SK-N-SH (cell line): ENCODE data around the gene SAYSD1. TPM values are rescaled to one million over a fixed set of nuclear protein-coding genes. Genes with fewer than 3 reads are reported as not detected.

Experiments
- CTCF ChIA-PET: fragments of 300-600, 350-600 bp; formaldehyde crosslinking; extraction: SDS; loops from one replicate; lab custom pipeline; 2021; lab: Yijun Ruan, JAX
- POLR2A ChIA-PET: fragments of 350-600 bp; sonication (Branson Sonifier 250); formaldehyde crosslinking; extraction: SDS; loops from one replicate; lab custom pipeline; 2020; ENCODE audit warnings: antibody characterized with exemption, inconsistent platforms; lab: Yijun Ruan, JAX
- DNase-seq: peaks from one replicate; pipeline ENCODE4 v3.0.0; 2012
- H2AFZ ChIP-seq: fragments of 200-600 bp; sonication (generic); 2 replicates; pipeline ENCODE4 v1.8.1; 2016; ENCODE audit warnings: antibody characterized with exemption, mild to moderate bottlenecking, low read depth
- H3F3A ChIP-seq: fragments of 200-600 bp; sonication (generic); replicated peaks from 2 replicates; pipeline ENCODE3; 2016; ENCODE audit warnings: antibody characterized with exemption, mild to moderate bottlenecking; ENCODE audit not compliant: insufficient read depth
- H3K27ac ChIP-seq, 2 experiments: fragments of 200-500 bp in 1 of 2; fragments of 200-600 bp in 1 of 2; sonication (Bioruptor generic) in 1 of 2; sonication (generic), shearing (Covaris generic) in 1 of 2; 2 replicates each; pipeline versions ENCODE4 v1.5.1 to v1.6.1; 2014 to 2016; ENCODE audit warnings: low read depth in 2 of 2, inconsistent platforms in 1 of 2, low read length in 1 of 2, mild to moderate bottlenecking in 1 of 2, mixed read lengths in 1 of 2
- H3K27me3 ChIP-seq: fragments of 200-600 bp; sonication (generic), shearing (Covaris generic); 2 replicates; pipeline ENCODE4 v1.6.1; 2016; ENCODE audit warnings: mixed run types; ENCODE audit not compliant: insufficient read depth
- H3K36me3 ChIP-seq, 2 experiments: fragments of 200-500 bp in 1 of 2; fragments of 200-600 bp in 1 of 2; sonication (Bioruptor generic) in 1 of 2; sonication (generic) in 1 of 2; replicated peaks in 1 of 2; 2 replicates each; pipeline versions ENCODE3 to v1.5.1; 2014 to 2016; ENCODE audit warnings: low read length in 1 of 2, mild to moderate bottlenecking in 1 of 2; ENCODE audit not compliant: insufficient read depth in 2 of 2, control insufficient read depth in 1 of 2
- H3K4me1 ChIP-seq, 2 experiments: fragments of 200-500 bp in 1 of 2; fragments of 200-600 bp in 1 of 2; sonication (Bioruptor generic) in 1 of 2; sonication (generic), shearing (Covaris generic) in 1 of 2; 2 replicates each; pipeline versions ENCODE4 v1.5.1 to v1.6.1; 2014 to 2016; ENCODE audit warnings: low read depth in 1 of 2, low read length in 1 of 2, mixed run types in 1 of 2; ENCODE audit not compliant: insufficient read depth in 2 of 2, control insufficient read depth in 1 of 2
- H3K4me2 ChIP-seq: fragments of 200-600 bp; sonication (generic), shearing (Covaris generic); 2 replicates; pipeline ENCODE4 v1.6.1; 2017; ENCODE audit warnings: mixed run types
- H3K4me3 ChIP-seq, 2 experiments: fragments of 200-500 bp in 1 of 2; fragments of 200-600 bp in 1 of 2; sonication (Bioruptor generic) in 1 of 2; sonication (generic), shearing (Covaris generic) in 1 of 2; 2 replicates each; pipeline versions ENCODE4 v1.5.1 to v1.8.1; 2014 to 2016; ENCODE audit warnings: low read depth in 2 of 2, inconsistent platforms in 1 of 2, low read length in 1 of 2, mild to moderate bottlenecking in 1 of 2, mixed read lengths in 1 of 2, moderate library complexity in 1 of 2
- H3K79me2 ChIP-seq: fragments of 200-600 bp; sonication (generic); 2 replicates; pipeline ENCODE4 v1.8.1; 2017; ENCODE audit warnings: mild to moderate bottlenecking; ENCODE audit not compliant: insufficient read depth
- H3K9ac ChIP-seq: fragments of 200-600 bp; sonication (generic); 2 replicates; pipeline ENCODE4 v1.6.1; 2017; ENCODE audit warnings: mixed run types
- H3K9me2 ChIP-seq: fragments of 200-600 bp; sonication (generic); 2 replicates; pipeline ENCODE4 v1.6.1; 2017; ENCODE audit warnings: mixed run types
- H3K9me3 ChIP-seq: fragments of 200-600 bp; sonication (generic); 2 replicates; pipeline ENCODE4 v1.6.1; 2017; ENCODE audit warnings: mixed run types, mild to moderate bottlenecking, moderate library complexity
- H4K20me1 ChIP-seq: fragments of 200-600 bp; sonication (generic); 2 replicates; pipeline ENCODE4 v1.6.1; 2017; ENCODE audit warnings: mild to moderate bottlenecking, mixed run types; ENCODE audit not compliant: insufficient read depth
- CHD2 ChIP-seq: fragments of 150-350 bp; IDR thresholded peaks from 2 replicates; pipeline ENCODE4 v1.6.1; 2018; ENCODE audit warnings: low read length; ENCODE audit not compliant: partially characterized antibody
- ELF1 ChIP-seq: IDR thresholded peaks from 2 replicates; pipeline ENCODE4 v1.4.0; 2012
- EP300 ChIP-seq, 2 experiments: IDR thresholded peaks; 2 replicates each; pipeline versions ENCODE4 v1.4.0 to v1.6.1; 2012; ENCODE audit warnings: borderline replicate concordance in 1 of 2, low read depth in 1 of 2, low read length in 1 of 2
- EZH2phosphoT487 ChIP-seq: fragments of 200-600 bp; sonication (generic); IDR thresholded peaks from 2 replicates; pipeline ENCODE4 v1.6.1; 2017; ENCODE audit warnings: low read depth, mixed run types, mild to moderate bottlenecking, antibody characterized with exemption, moderate library complexity, borderline replicate concordance
- FOSL2 ChIP-seq: IDR thresholded peaks from 2 replicates; pipeline ENCODE4 v1.4.0; 2012; ENCODE audit warnings: low read depth, mild to moderate bottlenecking, moderate library complexity, borderline replicate concordance
- FOXJ3 ChIP-seq: sonication (generic); formaldehyde crosslinking; IDR thresholded peaks from 2 replicates; pipeline ENCODE4 v1.5.1; 2020; ENCODE audit warnings: mild to moderate bottlenecking, missing genetic modification reagents
- JUND ChIP-seq: IDR thresholded peaks from 2 replicates; pipeline ENCODE4 v1.4.0; 2012
- MEF2A ChIP-seq: IDR thresholded peaks from 2 replicates; pipeline ENCODE4 v1.4.0; 2012; ENCODE audit warnings: low read depth, borderline replicate concordance
- MXI1 ChIP-seq: IDR thresholded peaks from 2 replicates; pipeline ENCODE4 v1.6.1; 2012; ENCODE audit warnings: mild to moderate bottlenecking, low read depth, low read length, improper control_type of control experiment
- NRF1 ChIP-seq: IDR thresholded peaks from 2 replicates; pipeline ENCODE4 v1.6.1; 2012; ENCODE audit warnings: low read depth, mild to moderate bottlenecking, low read length
- PBX3 ChIP-seq: IDR thresholded peaks from 2 replicates; pipeline ENCODE4; 2012
- RAD21 ChIP-seq: IDR thresholded peaks from 2 replicates; pipeline ENCODE4 v1.6.1; 2012; ENCODE audit warnings: mild to moderate bottlenecking, low read length
- RCOR1 ChIP-seq: fragments of 150-350 bp; IDR thresholded peaks from 2 replicates; pipeline ENCODE4 v1.6.1; 2017; ENCODE audit warnings: antibody characterized with exemption, low read length
- RXRA ChIP-seq: IDR thresholded peaks from 2 replicates; pipeline ENCODE4 v1.4.0; 2012; ENCODE audit warnings: low read depth, mild to moderate bottlenecking, borderline replicate concordance
- SIN3A ChIP-seq: IDR thresholded peaks from 2 replicates; pipeline ENCODE4 v1.6.1; 2012; ENCODE audit warnings: low read depth, mild to moderate bottlenecking, low read length, moderate library complexity, borderline replicate concordance
- SMC3 ChIP-seq: IDR thresholded peaks from 2 replicates; pipeline ENCODE4 v1.6.1; 2012; ENCODE audit warnings: low read depth, low read length, improper control_type of control experiment
- TAF1 ChIP-seq: IDR thresholded peaks from 2 replicates; pipeline ENCODE4 v1.6.1; 2012; ENCODE audit warnings: low read depth, mild to moderate bottlenecking, low read length, moderate library complexity, borderline replicate concordance
- TCF12 ChIP-seq: IDR thresholded peaks from 2 replicates; pipeline ENCODE4 v1.4.0; 2012
- TEAD4 ChIP-seq: IDR thresholded peaks from 2 replicates; pipeline ENCODE4 v1.4.0; 2012; ENCODE audit warnings: mild to moderate bottlenecking, borderline replicate concordance; ENCODE audit not compliant: insufficient read depth
- YY1 ChIP-seq: IDR thresholded peaks from 2 replicates; pipeline ENCODE4 v1.4.0; 2012; ENCODE audit warnings: low read depth, mild to moderate bottlenecking
- WGBS: methylation state at CpG from one replicate; pipeline ENCODE4 v1.1.6; 2017; ENCODE audit warnings: low lambda C conversion rate; 5-methylcytosine and 5-hydroxymethylcytosine counted together
- polyA plus RNA-seq, 3 experiments: library from polyadenylated mRNA; depleted of rRNA; stranded (reverse); fragments of >200 nt; gene quantifications; 2 replicates each; pipeline ENCODE4 v1.2.3, GENCODE V29; 2012
- TF ChIP-seq, protein P1 (sequence below): IDR thresholded peaks from 2 replicates; pipeline ENCODE4 v1.6.1; 2012; ENCODE audit warnings: mild to moderate bottlenecking, low read depth, low read length, moderate library complexity
- TF ChIP-seq, protein P2 (sequence below): fragments of 150-350 bp; IDR thresholded peaks from 2 replicates; pipeline ENCODE4 v1.6.1; 2017; ENCODE audit warnings: antibody characterized with exemption, low read length, low read depth, borderline replicate concordance
- TF ChIP-seq, protein P3 (sequence below): IDR thresholded peaks from 2 replicates; pipeline ENCODE4 v1.4.0; 2012; ENCODE audit warnings: low read depth

SAYSD1 gene
- polyA plus RNA-seq, 1 of the 3 experiments (the other 2 are of a cell fraction) = 6.1 TPM

GRCh38 chr6:39078695-39079094 is 36.3 kb downstream of the SAYSD1 start (continued):
- TF ChIP-seq, protein P1, sequence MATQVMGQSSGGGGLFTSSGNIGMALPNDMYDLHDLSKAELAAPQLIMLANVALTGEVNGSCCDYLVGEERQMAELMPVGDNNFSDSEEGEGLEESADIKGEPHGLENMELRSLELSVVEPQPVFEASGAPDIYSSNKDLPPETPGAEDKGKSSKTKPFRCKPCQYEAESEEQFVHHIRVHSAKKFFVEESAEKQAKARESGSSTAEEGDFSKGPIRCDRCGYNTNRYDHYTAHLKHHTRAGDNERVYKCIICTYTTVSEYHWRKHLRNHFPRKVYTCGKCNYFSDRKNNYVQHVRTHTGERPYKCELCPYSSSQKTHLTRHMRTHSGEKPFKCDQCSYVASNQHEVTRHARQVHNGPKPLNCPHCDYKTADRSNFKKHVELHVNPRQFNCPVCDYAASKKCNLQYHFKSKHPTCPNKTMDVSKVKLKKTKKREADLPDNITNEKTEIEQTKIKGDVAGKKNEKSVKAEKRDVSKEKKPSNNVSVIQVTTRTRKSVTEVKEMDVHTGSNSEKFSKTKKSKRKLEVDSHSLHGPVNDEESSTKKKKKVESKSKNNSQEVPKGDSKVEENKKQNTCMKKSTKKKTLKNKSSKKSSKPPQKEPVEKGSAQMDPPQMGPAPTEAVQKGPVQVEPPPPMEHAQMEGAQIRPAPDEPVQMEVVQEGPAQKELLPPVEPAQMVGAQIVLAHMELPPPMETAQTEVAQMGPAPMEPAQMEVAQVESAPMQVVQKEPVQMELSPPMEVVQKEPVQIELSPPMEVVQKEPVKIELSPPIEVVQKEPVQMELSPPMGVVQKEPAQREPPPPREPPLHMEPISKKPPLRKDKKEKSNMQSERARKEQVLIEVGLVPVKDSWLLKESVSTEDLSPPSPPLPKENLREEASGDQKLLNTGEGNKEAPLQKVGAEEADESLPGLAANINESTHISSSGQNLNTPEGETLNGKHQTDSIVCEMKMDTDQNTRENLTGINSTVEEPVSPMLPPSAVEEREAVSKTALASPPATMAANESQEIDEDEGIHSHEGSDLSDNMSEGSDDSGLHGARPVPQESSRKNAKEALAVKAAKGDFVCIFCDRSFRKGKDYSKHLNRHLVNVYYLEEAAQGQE = no peak
- no peak for TF ChIP-seq RAD21
- TF ChIP-seq EP300 (IDR thresholded peaks at IDR 0.05; ENCODE audit: borderline replicate concordance in 1 of 2, low read depth in 1 of 2, low read length in 1 of 2) = no peak
- TF ChIP-seq FOXJ3 (CRISPR knock-in tag) = no peak
- TF ChIP-seq, protein P2, sequence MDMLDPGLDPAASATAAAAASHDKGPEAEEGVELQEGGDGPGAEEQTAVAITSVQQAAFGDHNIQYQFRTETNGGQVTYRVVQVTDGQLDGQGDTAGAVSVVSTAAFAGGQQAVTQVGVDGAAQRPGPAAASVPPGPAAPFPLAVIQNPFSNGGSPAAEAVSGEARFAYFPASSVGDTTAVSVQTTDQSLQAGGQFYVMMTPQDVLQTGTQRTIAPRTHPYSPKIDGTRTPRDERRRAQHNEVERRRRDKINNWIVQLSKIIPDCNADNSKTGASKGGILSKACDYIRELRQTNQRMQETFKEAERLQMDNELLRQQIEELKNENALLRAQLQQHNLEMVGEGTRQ = no peak
- no peak for TF ChIP-seq NRF1
- TF ChIP-seq PBX3 = no peak
- no peak for TF ChIP-seq FOSL2

GRCh38 chr6:39077882-39078594 is 36.9 kb downstream of the SAYSD1 start:
- DNase-seq = no peak
- no peaks in the 10 kb centered on the region for H3K9me3 ChIP-seq
- H3F3A ChIP-seq = no peaks in the 10 kb centered on the region
- no peak overlapping the region for H3K4me2 ChIP-seq
- no peaks in the 10 kb centered on the region for H3K9me2 ChIP-seq
- TF ChIP-seq YY1 (no peak), EZH2phosphoT487 (no peak), SIN3A (no peak), TEAD4 (no peak), MXI1 (no peak), RXRA (no peak), NRF1 (no peak), TAF1 (no peak), TCF12 (no peak), SMC3 (no peak), JUND (no peak), FOXJ3 (CRISPR knock-in tag) (no peak), MEF2A (no peak), CHD2 (no peak), ELF1 (no peak), RAD21 (no peak), RCOR1 (no peak)
- TF ChIP-seq, protein P3, sequence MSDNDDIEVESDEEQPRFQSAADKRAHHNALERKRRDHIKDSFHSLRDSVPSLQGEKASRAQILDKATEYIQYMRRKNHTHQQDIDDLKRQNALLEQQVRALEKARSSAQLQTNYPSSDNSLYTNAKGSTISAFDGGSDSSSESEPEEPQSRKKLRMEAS = no peak
- no peaks in the 10 kb centered on the region for H4K20me1 ChIP-seq
- H3K9ac ChIP-seq = no peak overlapping the region
- CTCF ChIA-PET = interaction anchor here (1.2 to 2.8 kb wide), 2 partner anchors 10 to 15 kb away, joined by 4 to 8 read pairs; no protein-coding TSS in a partner anchor
- no peaks in the 10 kb centered on the region for H3K79me2 ChIP-seq
- POLR2A ChIA-PET = no interaction called here
- no peaks in the 10 kb centered on the region for H3K36me3 ChIP-seq
- no peaks in the 10 kb centered on the region for H3K27me3 ChIP-seq
- no peak overlapping the region for H2AFZ ChIP-seq
- no peak overlapping the region for H3K27ac ChIP-seq
- H3K4me3 ChIP-seq = no peak overlapping the region
- WGBS = 47% methylated on average over 9 of the region's 11 CpGs
- peaks cover 0 to 1% of the 10 kb centered on the region in 2 experiments; a peak in 1 of 4 replicates for H3K4me1 ChIP-seq
